HG02970 (cell line): ENCODE measurements around the gene ALG5.

Experiments
- ATAC-seq: cut with Tn5 transposase; IDR thresholded peaks from one replicate; pipeline ENCODE4 v1.9.1; 2021; ENCODE audit warnings: mild to moderate bottlenecking, moderate library complexity, moderate number of reproducible peaks; ENCODE audit not compliant: unreplicated experiment, low FRiP score

Gene ALG5

GRCh38 chr13:36918246-36919131, 80.7 kb downstream of the ALG5 start:
- ATAC-seq = no peak

- ATAC-seq = no peak
Measured at GRCh38 chr13:36917311-36917710, 81.8 kb downstream of the ALG5 start.

- ATAC-seq = no peak
Measured at GRCh38 chr13:36915896-36916640, 83.1 kb downstream of the ALG5 start.

- ATAC-seq = no peak
Measured at GRCh38 chr13:36915106-36915505, 84.0 kb downstream of the ALG5 start.

GRCh38 chr13:36914648-36915047, 84.5 kb downstream of the ALG5 start:
- ATAC-seq = no peak

GRCh38 chr13:36913463-36913862, 85.7 kb downstream of the ALG5 start:
- ATAC-seq = no peak

- no peak for ATAC-seq
Measured at GRCh38 chr13:36912973-36913372, 86.2 kb downstream of the ALG5 start.

GRCh38 chr13:36912369-36912768, 86.8 kb downstream of the ALG5 start:
- ATAC-seq = no peak

GRCh38 chr13:36910545-36910944, 88.6 kb downstream of the ALG5 start:
- no peak for ATAC-seq

GRCh38 chr13:36907821-36908220, 91.3 kb downstream of the ALG5 start:
- no peak for ATAC-seq

- ATAC-seq = no peak
Measured at GRCh38 chr13:36907266-36907665, 91.9 kb downstream of the ALG5 start.

- ATAC-seq = no peak
Measured at GRCh38 chr13:36905944-36906343, 93.2 kb downstream of the ALG5 start.

- no peak for ATAC-seq
Measured at GRCh38 chr13:36903925-36904595, 95.1 kb downstream of the ALG5 start.
